Liver (tissue), 9 donors: ENCODE measurements around the gene RTN4IP1. TPM values are rescaled to one million over a fixed set of nuclear protein-coding genes. Genes with fewer than 3 reads are reported as not detected.

Experiments used
- DNase-seq: peaks from one replicate; pipeline ENCODE4 v3.0.0-alpha.2; 2017; ENCODE audit warnings: low spot score
- H3K27ac ChIP-seq, 2 donors: one replicate each; pipeline ENCODE4 v1.7.0; 2013; ENCODE audit warnings: inconsistent platforms in 2 of 2, low read length in 2 of 2, control low read depth in 1 of 2, low read depth in 1 of 2, mild to moderate bottlenecking in 1 of 2
- H3K27me3 ChIP-seq, 4 donors: one replicate each; pipeline versions ENCODE4 v1.6.1 to v1.7.0; 2013; ENCODE audit warnings: low read length in 3 of 4, inconsistent platforms in 1 of 4, mild to moderate bottlenecking in 1 of 4, moderate library complexity in 1 of 4; ENCODE audit not compliant: control insufficient read depth in 4 of 4, insufficient read depth in 4 of 4
- H3K36me3 ChIP-seq, 4 donors: one replicate each; pipeline versions ENCODE4 v1.6.1 to v1.7.0; 2013; ENCODE audit warnings: low read length in 3 of 4, mild to moderate bottlenecking in 3 of 4, low read depth in 1 of 4, moderate library complexity in 1 of 4; ENCODE audit not compliant: control insufficient read depth in 4 of 4, insufficient read depth in 3 of 4
- H3K4me1 ChIP-seq, 4 donors: one replicate each; pipeline versions ENCODE4 v1.6.1 to v1.7.0; 2013; ENCODE audit warnings: low read length in 3 of 4, mild to moderate bottlenecking in 3 of 4, moderate library complexity in 1 of 4; ENCODE audit not compliant: control insufficient read depth in 4 of 4, insufficient read depth in 4 of 4
- H3K4me3 ChIP-seq, 3 donors: one replicate each; pipeline versions ENCODE4 v1.6.1 to v1.7.0; 2013; ENCODE audit warnings: low read length in 3 of 3, control low read depth in 1 of 3, low read depth in 1 of 3, mild to moderate bottlenecking in 1 of 3
- H3K9ac ChIP-seq, 2 donors: one replicate each; pipeline ENCODE4 v1.7.0; 2013; ENCODE audit warnings: low read length in 2 of 2, mild to moderate bottlenecking in 2 of 2, moderate library complexity in 2 of 2, control low read depth in 1 of 2, low read depth in 1 of 2
- H3K9me3 ChIP-seq, 4 donors: one replicate each; pipeline versions ENCODE4 v1.6.1 to v1.7.0; 2013; ENCODE audit warnings: low read length in 3 of 4; ENCODE audit not compliant: control insufficient read depth in 4 of 4
- EGR1 ChIP-seq, 2 donors: IDR thresholded peaks; 2 replicates each; pipeline ENCODE4 v1.6.1; 2016 to 2018; ENCODE audit warnings: antibody characterized with exemption in 2 of 2, low read depth in 2 of 2
- FOXA1 ChIP-seq: IDR thresholded peaks from 2 replicates; pipeline ENCODE4 v1.6.1; 2016; ENCODE audit warnings: antibody characterized with exemption
- GABPA ChIP-seq, 2 donors: IDR thresholded peaks in 1 of 2; conservative IDR thresholded peaks in 1 of 2; 2 replicates each; pipeline ENCODE4 v1.6.1; 2016; ENCODE audit warnings: antibody characterized with exemption in 2 of 2, mild to moderate bottlenecking in 1 of 2, moderate library complexity in 1 of 2
- HNF4A ChIP-seq, 2 donors: conservative IDR thresholded peaks; 2 replicates each; pipeline ENCODE4 v1.6.1; 2016; ENCODE audit warnings: antibody characterized with exemption in 2 of 2, mild to moderate bottlenecking in 2 of 2
- HNF4G ChIP-seq: IDR thresholded peaks from 2 replicates; pipeline ENCODE4 v1.6.1; 2016; ENCODE audit warnings: antibody characterized with exemption
- JUND ChIP-seq, 2 donors: IDR thresholded peaks; 2 replicates each; pipeline ENCODE4 v1.6.1; 2016; ENCODE audit warnings: antibody characterized with exemption in 2 of 2
- NR2F2 ChIP-seq: IDR thresholded peaks from 2 replicates; pipeline ENCODE4 v1.6.1; 2016; ENCODE audit warnings: antibody characterized with exemption
- RAD21 ChIP-seq, 2 donors: IDR thresholded peaks; 2 replicates each; pipeline ENCODE4 v1.6.1; 2016; ENCODE audit warnings: antibody characterized with exemption in 2 of 2, mild to moderate bottlenecking in 2 of 2
- RXRA ChIP-seq, 2 donors: IDR thresholded peaks; 2 replicates each; pipeline ENCODE4 v1.6.1; 2017 to 2018; ENCODE audit warnings: antibody characterized with exemption in 2 of 2, mild to moderate bottlenecking in 1 of 2
- SP1 ChIP-seq: IDR thresholded peaks from 2 replicates; pipeline ENCODE4 v1.6.1; 2018; ENCODE audit warnings: antibody characterized with exemption, mild to moderate bottlenecking
- TAF1 ChIP-seq: conservative IDR thresholded peaks from 2 replicates; pipeline ENCODE4 v1.6.1; 2016; ENCODE audit warnings: antibody characterized with exemption, mild to moderate bottlenecking
- YY1 ChIP-seq: IDR thresholded peaks from 2 replicates; pipeline ENCODE4 v1.6.1; 2016; ENCODE audit warnings: antibody characterized with exemption, mild to moderate bottlenecking
- WGBS: extraction: QIAGEN DNeasy Blood & Tissue Kit; methylation state at CpG from one replicate; pipeline ENCODE4 v1.1.7; 2013; 5-methylcytosine and 5-hydroxymethylcytosine counted together
- polyA plus RNA-seq, 2 donors: library from polyadenylated mRNA; stranded (reverse) in 1 of 2; unstranded in 1 of 2; fragments of 200-250 nt in 1 of 2; fragments of >200 nt in 1 of 2; fragmentation: Nextera tagmentation in 1 of 2; extraction: Ambion mirVana in 1 of 2; gene quantifications; one replicate each; pipeline versions ENCODE4 v1.2.1 to v1.2.3, GENCODE V29; 2013 to 2015
- total RNA-seq, 2 donors: library from RNA; depleted of rRNA; stranded (reverse); fragments of >200 nt; gene quantifications; one replicate each; pipeline ENCODE4 v1.2.3, GENCODE V29; 2014
- TF ChIP-seq, protein P1 (sequence below): IDR thresholded peaks from 2 replicates; pipeline ENCODE4 v1.6.1; 2016; ENCODE audit warnings: antibody characterized with exemption, mild to moderate bottlenecking
- TF ChIP-seq, protein P2 (sequence below): IDR thresholded peaks from 2 replicates; pipeline ENCODE4 v1.6.1; 2016; ENCODE audit warnings: antibody characterized with exemption
- TF ChIP-seq, protein P3 (sequence below): IDR thresholded peaks from 2 replicates; pipeline ENCODE4 v1.6.1; 2016; ENCODE audit warnings: antibody characterized with exemption
- TF ChIP-seq, protein P4 (sequence below): fragments of 150-350 bp; IDR thresholded peaks from 2 replicates; pipeline ENCODE4 v1.5.1; 2017; ENCODE audit warnings: improper control_type of control experiment, low read depth, low read length; ENCODE audit not compliant: missing input control
- donor health status: healthy.
- donor health status: healthy.
- donor health status: healthy.
- donor health status: healthy.
- donor health status: healthy.

RTN4IP1 gene
- total and polyA plus RNA-seq, 4 donors, result 3.7 to 6.9 (median 4.6) TPM

DNA sequence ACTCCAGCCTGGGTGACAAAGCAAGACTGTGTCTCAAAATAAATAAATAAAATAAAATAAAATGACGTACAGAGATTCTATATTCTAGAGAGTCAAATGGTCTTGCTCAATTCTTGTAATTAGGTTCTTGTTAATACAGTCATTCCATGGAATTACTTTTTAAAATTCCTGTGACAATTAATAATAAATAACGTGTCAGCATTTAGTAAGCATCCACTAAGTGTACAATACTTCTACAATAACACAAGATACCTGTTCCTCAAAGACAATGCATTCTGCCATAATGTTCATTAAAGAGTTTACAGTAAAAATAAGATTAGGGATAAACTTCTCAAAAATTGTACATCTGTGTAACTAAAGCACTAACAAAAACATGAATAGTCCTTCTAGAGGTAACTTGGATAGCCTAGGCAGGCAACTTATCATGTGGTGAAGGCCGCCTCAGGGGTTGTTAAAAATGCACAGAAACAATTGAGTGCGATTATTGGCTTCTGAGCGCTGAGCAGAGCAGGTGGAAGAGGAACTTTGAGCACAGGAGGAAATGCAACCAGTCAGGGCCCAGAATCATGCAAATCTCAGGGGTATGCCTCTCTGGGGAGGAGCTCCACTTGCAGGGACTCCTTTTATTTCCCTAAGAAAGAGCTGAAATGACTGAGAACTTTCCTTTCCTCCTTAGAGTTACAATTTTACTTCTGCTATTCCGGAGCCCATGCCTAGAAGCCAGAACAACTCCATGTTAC lies 37.2 kb upstream of the RTN4IP1 start (continued):
- TF ChIP-seq, protein P1, sequence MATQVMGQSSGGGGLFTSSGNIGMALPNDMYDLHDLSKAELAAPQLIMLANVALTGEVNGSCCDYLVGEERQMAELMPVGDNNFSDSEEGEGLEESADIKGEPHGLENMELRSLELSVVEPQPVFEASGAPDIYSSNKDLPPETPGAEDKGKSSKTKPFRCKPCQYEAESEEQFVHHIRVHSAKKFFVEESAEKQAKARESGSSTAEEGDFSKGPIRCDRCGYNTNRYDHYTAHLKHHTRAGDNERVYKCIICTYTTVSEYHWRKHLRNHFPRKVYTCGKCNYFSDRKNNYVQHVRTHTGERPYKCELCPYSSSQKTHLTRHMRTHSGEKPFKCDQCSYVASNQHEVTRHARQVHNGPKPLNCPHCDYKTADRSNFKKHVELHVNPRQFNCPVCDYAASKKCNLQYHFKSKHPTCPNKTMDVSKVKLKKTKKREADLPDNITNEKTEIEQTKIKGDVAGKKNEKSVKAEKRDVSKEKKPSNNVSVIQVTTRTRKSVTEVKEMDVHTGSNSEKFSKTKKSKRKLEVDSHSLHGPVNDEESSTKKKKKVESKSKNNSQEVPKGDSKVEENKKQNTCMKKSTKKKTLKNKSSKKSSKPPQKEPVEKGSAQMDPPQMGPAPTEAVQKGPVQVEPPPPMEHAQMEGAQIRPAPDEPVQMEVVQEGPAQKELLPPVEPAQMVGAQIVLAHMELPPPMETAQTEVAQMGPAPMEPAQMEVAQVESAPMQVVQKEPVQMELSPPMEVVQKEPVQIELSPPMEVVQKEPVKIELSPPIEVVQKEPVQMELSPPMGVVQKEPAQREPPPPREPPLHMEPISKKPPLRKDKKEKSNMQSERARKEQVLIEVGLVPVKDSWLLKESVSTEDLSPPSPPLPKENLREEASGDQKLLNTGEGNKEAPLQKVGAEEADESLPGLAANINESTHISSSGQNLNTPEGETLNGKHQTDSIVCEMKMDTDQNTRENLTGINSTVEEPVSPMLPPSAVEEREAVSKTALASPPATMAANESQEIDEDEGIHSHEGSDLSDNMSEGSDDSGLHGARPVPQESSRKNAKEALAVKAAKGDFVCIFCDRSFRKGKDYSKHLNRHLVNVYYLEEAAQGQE, result no peak
- TF ChIP-seq RXRA (IDR thresholded peaks at IDR 0.05), result no peak
- no peak for TF ChIP-seq EGR1 (IDR thresholded peaks at IDR 0.05; ENCODE audit: low read depth in 2 of 2)
- no peak for TF ChIP-seq NR2F2
- TF ChIP-seq YY1, result no peak
- no peak for TF ChIP-seq SP1
- TF ChIP-seq HNF4G, result no peak

DNA sequence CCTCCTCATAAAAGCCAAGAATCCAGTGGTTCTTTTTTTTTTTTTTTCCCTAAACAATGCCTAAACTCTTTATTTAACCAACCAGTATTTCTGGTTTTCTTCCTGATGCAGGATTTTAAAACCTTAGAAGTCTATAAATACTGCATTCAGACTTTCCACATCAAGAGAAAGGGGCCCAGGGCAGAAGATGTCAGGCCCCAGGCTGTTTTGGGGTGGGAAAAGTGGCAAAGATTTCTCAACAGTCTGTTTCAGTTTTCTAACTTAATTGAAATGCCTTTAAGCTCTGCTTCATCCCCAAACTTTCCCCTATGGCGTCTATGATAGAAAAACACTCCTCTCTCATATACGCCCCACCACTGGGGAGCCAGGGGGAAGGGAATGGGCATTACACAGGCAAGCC lies 33.2 kb upstream of the RTN4IP1 start:
- Histone ChIP-seq H3K36me3 (peaks cover 3 to 29% (median 17%) of the 10 kb centered on the region in 4 donors), H3K4me3 (no peak overlapping the region), H3K27ac (no peak overlapping the region), H3K4me1 (no peaks in the 10 kb centered on the region), H3K9ac (no peak overlapping the region), H3K27me3 (no peaks in the 10 kb centered on the region), H3K9me3 (peaks cover 0 to 7% (median 2%) of the 10 kb centered on the region in 4 donors)
- TF ChIP-seq HNF4A (conservative IDR thresholded peaks at IDR 0.05), result no peak
- TF ChIP-seq FOXA1, result no peak
- no peak for TF ChIP-seq JUND (IDR thresholded peaks at IDR 0.05)
- no peak for TF ChIP-seq RXRA (IDR thresholded peaks at IDR 0.05)
- TF ChIP-seq NR2F2, result no peak
- no peak for TF ChIP-seq TAF1
- TF ChIP-seq GABPA (IDR thresholded peaks at IDR 0.05 in 1 of 2, conservative IDR thresholded peaks at IDR 0.05 in 1 of 2), result no peak
- TF ChIP-seq, protein P2, sequence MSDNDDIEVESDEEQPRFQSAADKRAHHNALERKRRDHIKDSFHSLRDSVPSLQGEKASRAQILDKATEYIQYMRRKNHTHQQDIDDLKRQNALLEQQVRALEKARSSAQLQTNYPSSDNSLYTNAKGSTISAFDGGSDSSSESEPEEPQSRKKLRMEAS, result no peak
- TF ChIP-seq YY1, result no peak
- no peak for TF ChIP-seq HNF4G
- TF ChIP-seq, protein P3, sequence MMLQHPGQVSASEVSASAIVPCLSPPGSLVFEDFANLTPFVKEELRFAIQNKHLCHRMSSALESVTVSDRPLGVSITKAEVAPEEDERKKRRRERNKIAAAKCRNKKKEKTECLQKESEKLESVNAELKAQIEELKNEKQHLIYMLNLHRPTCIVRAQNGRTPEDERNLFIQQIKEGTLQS, result no peak
- no peak for TF ChIP-seq RAD21 (IDR thresholded peaks at IDR 0.05)
- TF ChIP-seq, protein P4, sequence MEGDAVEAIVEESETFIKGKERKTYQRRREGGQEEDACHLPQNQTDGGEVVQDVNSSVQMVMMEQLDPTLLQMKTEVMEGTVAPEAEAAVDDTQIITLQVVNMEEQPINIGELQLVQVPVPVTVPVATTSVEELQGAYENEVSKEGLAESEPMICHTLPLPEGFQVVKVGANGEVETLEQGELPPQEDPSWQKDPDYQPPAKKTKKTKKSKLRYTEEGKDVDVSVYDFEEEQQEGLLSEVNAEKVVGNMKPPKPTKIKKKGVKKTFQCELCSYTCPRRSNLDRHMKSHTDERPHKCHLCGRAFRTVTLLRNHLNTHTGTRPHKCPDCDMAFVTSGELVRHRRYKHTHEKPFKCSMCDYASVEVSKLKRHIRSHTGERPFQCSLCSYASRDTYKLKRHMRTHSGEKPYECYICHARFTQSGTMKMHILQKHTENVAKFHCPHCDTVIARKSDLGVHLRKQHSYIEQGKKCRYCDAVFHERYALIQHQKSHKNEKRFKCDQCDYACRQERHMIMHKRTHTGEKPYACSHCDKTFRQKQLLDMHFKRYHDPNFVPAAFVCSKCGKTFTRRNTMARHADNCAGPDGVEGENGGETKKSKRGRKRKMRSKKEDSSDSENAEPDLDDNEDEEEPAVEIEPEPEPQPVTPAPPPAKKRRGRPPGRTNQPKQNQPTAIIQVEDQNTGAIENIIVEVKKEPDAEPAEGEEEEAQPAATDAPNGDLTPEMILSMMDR, result no peak
- no peak for TF ChIP-seq SP1
- no peak for DNase-seq
- 94% methylated on average over 2 of the region's 2 CpGs for WGBS
